Measurements from ENCODE around the gene CKM. TPM values are rescaled to one million over a fixed set of nuclear protein-coding genes. Genes with fewer than 3 reads are reported as not detected.
A peak's percentile ranks its signal among the peaks of the same experiment; 100 is the strongest.

Gene CKM
- not detected for total RNA-seq

DNA sequence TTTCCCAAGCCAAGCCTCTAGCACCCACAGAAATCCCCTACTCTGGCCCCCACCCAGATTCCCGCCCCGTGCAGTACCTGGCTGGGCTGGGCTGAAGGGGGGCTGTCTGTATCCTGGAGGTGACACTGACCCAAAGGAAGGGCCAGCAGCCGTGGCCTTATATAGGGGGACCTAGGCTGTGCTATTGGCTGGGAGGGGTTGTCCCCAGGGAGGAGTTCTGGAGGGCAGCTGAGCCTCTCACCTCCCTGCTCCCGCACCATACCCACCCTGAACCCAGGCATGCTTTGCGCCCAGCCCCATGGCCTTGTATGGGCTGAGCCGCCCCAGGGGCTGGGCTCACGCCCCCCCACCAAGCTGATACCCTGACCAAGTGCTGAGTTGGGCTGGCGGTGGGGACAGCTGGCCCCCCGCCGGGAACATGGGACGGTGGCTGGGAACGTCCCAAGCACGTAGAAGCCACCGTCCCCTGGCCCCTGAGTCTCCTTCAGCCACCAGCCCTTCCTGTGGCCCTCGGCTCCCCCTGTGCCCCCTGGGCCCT, at the start of gene CKM:
Gene CKM (minus strand): TSS at position 132 of the 538 bp plus-strand sequence. CDS start 3,162 bp downstream, outside the sequence.
- ATAC-seq (replicated peaks in 1 of 2), result no peak
- Mint-ChIP-seq H3K4me1 (ENCODE audit: low read depth) (no peaks in the 10 kb centered on the region), H3K4me3 (peak within 1 kb of the TSS in 1 of 2 donors; percentile 8), H3K27ac (no peak within 1 kb of the TSS), H3K27me3 (ENCODE audit: low read depth) (peaks cover 24% of the 10 kb centered on the region), H3K36me3 (ENCODE audit: insufficient read depth in 2 of 2) (no peaks in the 10 kb centered on the region), H3K9me3 (no peaks in the 10 kb centered on the region)
- DNase-seq, result no peak

DNA sequence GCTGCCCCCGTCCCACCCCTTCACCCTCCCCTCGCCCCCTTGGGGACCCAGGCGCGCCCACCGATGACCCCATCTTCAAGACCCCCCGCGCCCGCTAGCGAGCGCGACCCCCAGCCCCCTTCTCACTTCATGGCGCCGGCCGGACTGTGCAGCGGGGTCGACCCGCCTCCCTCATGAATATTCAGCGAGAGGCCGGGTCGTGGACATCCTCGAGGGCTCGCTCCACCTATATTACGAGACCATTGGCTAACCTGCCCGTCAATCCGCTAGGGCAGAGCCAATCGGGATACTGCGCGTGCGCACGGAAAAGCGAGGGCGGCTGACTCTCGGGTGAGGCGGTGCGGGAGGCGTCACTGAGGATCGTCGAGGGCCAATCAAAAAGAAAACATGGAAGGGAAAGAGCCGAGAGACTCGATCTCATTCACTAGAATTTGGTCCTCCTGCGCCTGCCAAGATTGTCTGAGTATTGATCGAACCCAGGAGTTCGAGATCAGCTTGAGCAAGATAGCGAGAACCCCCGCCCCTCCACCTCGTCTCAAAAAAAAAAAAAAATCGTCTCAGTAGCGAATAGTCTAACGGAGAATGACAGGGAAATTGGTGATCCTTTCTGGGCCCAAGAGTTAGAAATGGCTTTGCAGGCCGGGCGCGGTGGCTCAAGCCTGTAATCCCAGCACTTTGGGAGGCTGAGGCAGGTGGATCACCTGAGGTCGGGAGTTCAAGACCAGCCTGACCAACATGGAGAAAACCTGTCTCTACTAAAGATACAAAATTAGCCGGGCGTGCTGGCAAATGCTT, 47.9 kb upstream of the CKM start, which contains the start of gene ERCC2:
Gene ERCC2 (minus strand): TSS at position 164 of the 795 bp plus-strand sequence. CDS start 33 bp downstream, at position 131.
- H3K27ac Mint-ChIP-seq, result peak within 1 kb of the TSS; percentile 96
- H3K9me3 Mint-ChIP-seq, result no peaks in the 10 kb centered on the region
- no peaks in the 10 kb centered on the region for H3K36me3 Mint-ChIP-seq (ENCODE audit: insufficient read depth in 2 of 2)
- H3K4me1 Mint-ChIP-seq (ENCODE audit: low read depth), result peaks cover 26% of the 10 kb centered on the region
- DNase-seq, result peak; percentile 100
- ATAC-seq (replicated peaks in 1 of 2), result peak; percentile 99
- H3K27me3 Mint-ChIP-seq (ENCODE audit: low read depth), result no peaks in the 10 kb centered on the region
- H3K4me3 Mint-ChIP-seq, result peak within 1 kb of the TSS; percentile 91 to 96

DNA sequence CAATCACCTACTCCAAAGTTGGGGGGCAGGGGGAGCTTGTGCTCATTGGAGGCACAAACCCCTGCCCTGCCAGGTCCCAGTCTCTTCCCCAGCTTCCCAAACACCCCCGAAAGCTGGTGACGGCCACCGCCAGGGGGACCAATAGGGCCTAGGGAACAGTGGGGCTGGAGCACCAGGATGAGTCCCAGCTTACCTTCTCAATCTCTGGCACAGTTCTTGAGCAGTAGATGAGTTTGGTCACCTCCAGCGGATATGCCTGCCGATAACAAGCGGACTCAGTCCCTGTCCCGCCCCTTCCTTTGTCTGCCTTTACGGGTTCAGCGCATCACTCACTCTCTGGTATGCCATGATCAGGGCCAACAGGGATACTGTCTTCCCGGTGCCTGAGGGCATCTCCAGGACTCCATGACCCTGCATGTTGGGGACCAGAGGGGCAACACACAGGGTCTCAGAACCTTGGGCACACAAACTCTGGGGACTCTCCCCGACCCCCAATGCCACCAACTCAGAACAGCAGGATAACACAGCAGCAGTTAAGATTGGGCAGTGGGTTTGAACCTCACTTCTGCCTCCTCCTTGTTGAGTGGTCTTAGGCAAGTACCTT, 46.2 kb upstream of the CKM start:
- no peaks in the 10 kb centered on the region for H3K9me3 Mint-ChIP-seq
- no peak overlapping the region for H3K27ac Mint-ChIP-seq
- H3K36me3 Mint-ChIP-seq (ENCODE audit: insufficient read depth in 2 of 2), result no peaks in the 10 kb centered on the region
- ATAC-seq (replicated peaks in 1 of 2) (no peak), DNase-seq (no peak)
- H3K27me3 Mint-ChIP-seq (ENCODE audit: low read depth), result no peaks in the 10 kb centered on the region
- peaks cover 26% of the 10 kb centered on the region for H3K4me1 Mint-ChIP-seq (ENCODE audit: low read depth)
- H3K4me3 Mint-ChIP-seq, result peak overlapping the region; percentile 12 to 42

DNA sequence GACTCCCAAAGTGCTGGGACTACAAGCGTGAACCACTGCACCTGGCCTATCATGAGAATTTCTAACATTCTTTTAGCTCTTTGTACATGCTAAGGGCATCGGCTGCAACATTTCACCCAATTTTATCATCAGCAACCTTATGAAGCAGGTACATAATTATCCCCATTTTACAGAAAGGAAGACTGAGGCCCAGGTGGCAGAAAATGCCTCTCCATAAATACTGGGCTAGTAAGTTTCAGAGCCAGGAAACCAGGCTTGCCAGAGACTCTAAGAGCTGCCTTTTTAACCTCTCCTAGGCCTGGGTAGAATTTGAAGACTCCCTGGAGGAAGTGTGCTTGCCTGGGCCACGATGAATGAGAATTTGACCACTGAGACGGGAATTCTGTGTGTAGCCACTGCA, 45.5 kb upstream of the CKM start:
- no peaks in the 10 kb centered on the region for H3K9me3 Mint-ChIP-seq
- no peak overlapping the region for H3K27ac Mint-ChIP-seq
- H3K4me3 Mint-ChIP-seq, result peak overlapping the region in 1 of 2 donors; percentile 39
- DNase-seq (no peak), ATAC-seq (replicated peaks in 1 of 2) (no peak)
- peaks cover 26% of the 10 kb centered on the region for H3K4me1 Mint-ChIP-seq (ENCODE audit: low read depth)
- H3K36me3 Mint-ChIP-seq (ENCODE audit: insufficient read depth in 2 of 2), result no peaks in the 10 kb centered on the region
- no peaks in the 10 kb centered on the region for H3K27me3 Mint-ChIP-seq (ENCODE audit: low read depth)

DNA sequence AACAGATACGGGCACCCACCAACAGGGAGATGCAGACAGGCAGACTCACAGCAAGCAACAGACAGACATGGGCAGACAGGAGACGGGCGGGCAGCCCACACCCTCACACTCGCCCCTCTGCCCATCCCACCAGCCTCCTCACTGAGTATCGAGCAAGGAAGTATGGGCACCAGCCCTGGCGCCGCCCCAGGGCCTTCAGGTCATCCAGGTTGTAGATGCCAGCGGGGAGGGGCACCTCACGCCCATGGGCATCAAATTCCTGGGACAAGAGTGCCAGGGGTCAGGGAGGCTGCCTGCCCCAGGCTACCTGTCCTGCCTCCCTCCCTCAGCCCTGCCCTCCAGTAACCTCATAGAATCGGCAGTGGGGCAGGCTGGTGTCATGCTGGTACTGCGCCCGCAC, 42.0 kb upstream of the CKM start:
- H3K4me1 Mint-ChIP-seq (ENCODE audit: low read depth), result peaks cover 16% of the 10 kb centered on the region
- no peak for ATAC-seq (replicated peaks in 1 of 2)
- H3K36me3 Mint-ChIP-seq (ENCODE audit: insufficient read depth in 2 of 2), result peaks cover 0 to 3% of the 10 kb centered on the region in 2 donors
- no peak overlapping the region for H3K27ac Mint-ChIP-seq
- H3K4me3 Mint-ChIP-seq, result no peak overlapping the region
- DNase-seq, result no peak
- no peaks in the 10 kb centered on the region for H3K9me3 Mint-ChIP-seq
- no peaks in the 10 kb centered on the region for H3K27me3 Mint-ChIP-seq (ENCODE audit: low read depth)

DNA sequence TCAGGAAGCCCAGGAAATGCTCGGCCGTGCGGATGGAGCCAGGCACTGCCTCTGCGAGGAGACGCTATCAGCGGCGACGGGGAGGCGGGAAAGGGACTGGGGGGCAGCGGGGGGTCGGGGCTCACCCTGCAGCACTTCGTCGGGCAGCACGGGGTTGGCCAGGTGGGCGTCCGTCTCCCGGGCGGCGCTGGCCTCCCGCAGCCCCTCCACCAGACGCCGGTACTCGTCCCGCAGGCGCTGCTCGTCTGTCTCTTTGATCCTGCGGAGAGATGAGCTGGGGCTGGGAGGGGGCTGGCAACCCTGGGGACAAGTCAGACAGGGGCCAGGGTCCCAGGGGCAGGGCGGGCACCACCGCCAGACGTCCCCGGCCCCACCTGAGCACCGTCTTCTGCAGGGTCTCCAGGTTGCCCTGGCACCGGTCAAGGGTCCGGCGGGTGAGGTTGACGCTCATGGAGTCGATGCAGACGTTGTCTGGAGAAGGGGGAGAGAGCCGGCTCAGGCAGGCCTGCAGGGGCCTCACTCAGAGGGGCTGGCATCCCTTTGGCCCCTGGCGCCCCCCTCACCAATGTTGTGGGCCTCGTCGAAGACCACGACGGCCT, 41.3 kb upstream of the CKM start:
- ATAC-seq (replicated peaks in 1 of 2), result no peak
- Mint-ChIP-seq H3K36me3 (ENCODE audit: insufficient read depth in 2 of 2) (peaks cover 0 to 3% of the 10 kb centered on the region in 2 donors), H3K9me3 (no peaks in the 10 kb centered on the region), H3K4me3 (no peak overlapping the region), H3K27ac (no peak overlapping the region), H3K27me3 (ENCODE audit: low read depth) (no peaks in the 10 kb centered on the region), H3K4me1 (ENCODE audit: low read depth) (peaks cover 11% of the 10 kb centered on the region)
- DNase-seq, result no peak

DNA sequence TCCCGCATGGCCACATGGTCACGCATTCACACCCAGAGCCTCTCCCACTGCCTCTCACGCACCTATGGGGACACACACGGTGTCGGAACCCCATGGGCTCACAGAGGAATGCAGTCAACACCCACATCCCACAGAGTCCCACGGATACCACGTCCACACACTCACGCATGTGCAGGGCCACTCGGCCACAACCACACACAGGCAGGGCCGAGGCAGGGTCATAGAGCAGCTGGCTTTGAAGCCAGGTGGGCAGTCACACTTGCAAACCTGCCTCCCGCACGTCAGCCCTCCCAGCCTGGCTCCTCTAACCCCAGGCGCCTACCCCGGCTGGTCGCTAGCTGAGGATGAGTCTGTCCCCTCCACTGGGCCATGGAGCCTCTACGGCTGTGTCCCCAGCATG, 39.6 kb upstream of the CKM start:
- H3K9me3 Mint-ChIP-seq, result no peaks in the 10 kb centered on the region
- peaks cover 1 to 6% of the 10 kb centered on the region in 2 donors for H3K36me3 Mint-ChIP-seq (ENCODE audit: insufficient read depth in 2 of 2)
- no peaks in the 10 kb centered on the region for H3K27me3 Mint-ChIP-seq (ENCODE audit: low read depth)
- no peak overlapping the region for H3K27ac Mint-ChIP-seq
- no peak overlapping the region for H3K4me3 Mint-ChIP-seq
- no peak for ATAC-seq (replicated peaks in 1 of 2)
- no peaks in the 10 kb centered on the region for H3K4me1 Mint-ChIP-seq (ENCODE audit: low read depth)
- DNase-seq, result no peak

DNA sequence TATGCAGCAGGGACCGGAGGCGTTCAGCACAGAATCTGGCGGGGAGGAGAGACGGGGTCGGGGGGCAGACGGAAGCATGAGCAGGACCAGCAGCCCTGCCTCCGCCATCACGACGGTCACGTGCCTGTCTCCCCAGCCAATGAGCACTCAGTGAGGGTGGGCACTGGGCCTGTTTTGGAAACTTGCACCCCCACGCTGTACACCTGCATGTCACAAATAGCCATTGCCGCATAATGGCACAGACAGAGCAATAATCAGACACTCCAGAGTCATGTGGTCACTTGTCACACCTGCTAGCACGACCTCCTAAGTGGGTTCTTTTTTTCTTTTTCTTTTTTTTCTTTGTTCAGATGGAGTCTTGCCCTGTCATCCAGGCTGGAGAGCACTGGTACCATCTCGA, 38.9 kb upstream of the CKM start:
- ATAC-seq (replicated peaks in 1 of 2) (no peak), DNase-seq (no peak)
- no peaks in the 10 kb centered on the region for H3K4me1 Mint-ChIP-seq (ENCODE audit: low read depth)
- H3K4me3 Mint-ChIP-seq, result no peak overlapping the region
- no peak overlapping the region for H3K27ac Mint-ChIP-seq
- peaks cover 1 to 6% of the 10 kb centered on the region in 2 donors for H3K36me3 Mint-ChIP-seq (ENCODE audit: insufficient read depth in 2 of 2)
- no peaks in the 10 kb centered on the region for H3K9me3 Mint-ChIP-seq
- no peaks in the 10 kb centered on the region for H3K27me3 Mint-ChIP-seq (ENCODE audit: low read depth)

DNA sequence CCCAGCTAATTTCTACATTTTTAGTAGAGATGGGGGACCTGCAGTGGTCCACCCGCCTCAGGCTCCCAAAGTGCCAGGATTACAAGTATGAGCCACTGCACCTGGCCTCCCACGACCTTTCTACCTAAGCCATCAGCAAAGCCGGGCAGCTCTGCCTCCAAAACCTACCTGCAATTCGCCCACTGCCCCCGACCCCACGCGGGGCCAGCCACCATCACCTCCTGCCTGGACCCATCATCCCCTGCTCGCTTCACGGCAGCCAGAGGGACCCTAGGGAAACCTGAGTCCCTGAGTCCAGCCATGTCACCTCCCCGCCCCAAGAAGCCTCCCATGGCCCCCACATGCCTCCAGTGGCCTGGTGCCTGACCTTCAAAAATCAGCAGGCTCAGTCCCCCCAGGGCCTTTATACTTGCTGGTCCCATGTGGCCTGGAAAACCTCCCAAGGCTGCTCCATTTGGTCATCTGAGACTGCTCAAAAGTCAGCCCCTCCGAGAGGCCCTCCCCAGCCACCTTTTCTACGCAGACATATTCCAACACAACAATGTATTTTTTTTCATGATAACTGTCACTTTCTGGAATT, 35.6 kb upstream of the CKM start:
- Mint-ChIP-seq H3K9me3 (no peaks in the 10 kb centered on the region), H3K27ac (no peak overlapping the region), H3K4me1 (ENCODE audit: low read depth) (no peaks in the 10 kb centered on the region), H3K4me3 (no peak overlapping the region), H3K27me3 (ENCODE audit: low read depth) (no peaks in the 10 kb centered on the region), H3K36me3 (ENCODE audit: insufficient read depth in 2 of 2) (peaks cover 1 to 14% of the 10 kb centered on the region in 2 donors)
- ATAC-seq (replicated peaks in 1 of 2), result no peak
- DNase-seq, result no peak

DNA sequence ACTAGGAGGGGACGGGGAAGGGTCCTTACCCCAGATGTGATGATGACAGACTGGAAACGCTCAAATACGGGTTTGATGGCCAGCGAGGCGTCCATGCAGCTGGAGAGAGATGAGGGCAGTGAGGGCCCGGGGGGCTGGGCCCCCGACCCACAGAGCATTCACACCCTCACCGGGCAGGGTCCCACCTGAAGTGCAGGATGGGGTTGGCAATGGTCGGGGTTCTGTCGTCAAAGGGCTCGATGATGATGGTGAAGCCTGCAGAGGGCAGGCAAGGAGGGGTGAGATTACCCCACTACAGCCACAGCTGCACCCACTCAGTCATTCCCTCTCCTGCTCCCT, 34.7 kb upstream of the CKM start:
- no peak overlapping the region for H3K4me3 Mint-ChIP-seq
- H3K4me1 Mint-ChIP-seq (ENCODE audit: low read depth), result no peaks in the 10 kb centered on the region
- DNase-seq (no peak), ATAC-seq (replicated peaks in 1 of 2) (no peak)
- H3K36me3 Mint-ChIP-seq (ENCODE audit: insufficient read depth in 2 of 2), result peaks cover 1 to 14% of the 10 kb centered on the region in 2 donors
- no peak overlapping the region for H3K27ac Mint-ChIP-seq
- no peaks in the 10 kb centered on the region for H3K9me3 Mint-ChIP-seq
- H3K27me3 Mint-ChIP-seq (ENCODE audit: low read depth), result no peaks in the 10 kb centered on the region

DNA sequence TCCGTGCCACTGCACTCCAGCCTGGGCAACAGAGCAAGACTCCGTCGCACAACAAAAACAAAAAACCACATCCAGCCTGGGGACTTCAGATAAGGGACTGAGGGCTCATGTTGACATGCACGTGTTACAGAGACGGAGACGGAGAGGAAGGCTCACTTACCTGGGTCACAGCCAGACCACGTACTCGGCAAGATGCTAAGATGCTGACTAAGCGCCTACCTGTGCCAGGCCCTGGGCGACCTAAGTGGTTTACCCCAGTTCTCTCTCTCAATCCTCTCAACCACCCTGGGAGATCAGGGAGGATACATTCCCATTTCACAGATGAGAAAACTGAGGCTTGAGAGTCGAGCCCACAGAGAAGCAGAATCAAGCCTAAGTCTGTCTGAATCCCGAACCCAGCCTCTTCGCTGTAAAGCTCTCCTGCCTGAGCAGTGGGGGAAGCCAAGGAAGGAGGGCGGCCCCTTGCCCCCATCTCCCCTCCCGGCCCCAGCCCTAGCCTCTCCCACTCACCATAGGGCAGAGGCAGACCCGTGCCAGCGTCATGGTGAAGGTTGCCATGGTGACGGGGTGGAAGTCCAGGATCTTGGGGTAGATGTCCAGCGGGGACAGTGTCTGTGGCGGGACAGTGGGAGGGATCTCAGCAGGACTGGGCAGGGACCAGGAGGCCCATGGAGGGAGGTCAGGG, 34.2 kb upstream of the CKM start:
- peaks cover 1 to 14% of the 10 kb centered on the region in 2 donors for H3K36me3 Mint-ChIP-seq (ENCODE audit: insufficient read depth in 2 of 2)
- H3K4me1 Mint-ChIP-seq (ENCODE audit: low read depth), result no peaks in the 10 kb centered on the region
- no peaks in the 10 kb centered on the region for H3K27me3 Mint-ChIP-seq (ENCODE audit: low read depth)
- H3K9me3 Mint-ChIP-seq, result no peaks in the 10 kb centered on the region
- ATAC-seq (replicated peaks in 1 of 2) (no peak), DNase-seq (no peak)
- no peak overlapping the region for H3K4me3 Mint-ChIP-seq
- no peak overlapping the region for H3K27ac Mint-ChIP-seq

DNA sequence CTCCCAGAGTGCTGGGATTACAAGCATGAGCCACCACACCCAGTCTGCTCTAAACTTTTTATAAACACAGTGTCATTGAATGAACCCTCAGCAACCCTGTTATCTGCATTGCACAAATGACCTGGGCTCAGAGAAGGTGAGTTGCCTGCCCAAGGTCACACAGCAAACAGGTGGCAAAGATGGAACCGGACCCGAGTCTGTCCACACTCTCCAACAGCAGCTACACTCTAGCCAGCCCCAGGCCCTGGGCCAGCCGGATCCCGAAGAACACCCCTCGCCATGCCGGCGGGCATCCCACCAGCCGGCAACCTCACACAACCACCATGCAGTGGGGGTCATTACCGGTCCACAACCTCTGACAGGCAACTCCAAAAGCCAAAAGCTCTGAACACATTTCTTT, 33.2 kb upstream of the CKM start:
- Mint-ChIP-seq H3K9me3 (no peaks in the 10 kb centered on the region), H3K4me3 (no peak overlapping the region), H3K27me3 (ENCODE audit: low read depth) (no peaks in the 10 kb centered on the region), H3K27ac (no peak overlapping the region), H3K36me3 (ENCODE audit: insufficient read depth in 2 of 2) (peaks cover 1 to 11% of the 10 kb centered on the region in 2 donors), H3K4me1 (ENCODE audit: low read depth) (no peaks in the 10 kb centered on the region)
- DNase-seq, result no peak
- no peak for ATAC-seq (replicated peaks in 1 of 2)
